Measurements from ENCODE around the gene ATRNL1.

GRCh38 chr10:115827231-115828009, 734.3 kb downstream of the ATRNL1 start:
- TF ChIP-seq POLR2A (IDR thresholded peaks at IDR 0.05; ENCODE audit: borderline replicate concordance, extremely low read depth, insufficient read depth, insufficient read length) (no peak), SIN3A (IDR thresholded peaks at IDR 0.05; ENCODE audit: low read depth) (no peak), CTCF (IDR thresholded peaks at IDR 0.05 in 2 of 3, conservative IDR thresholded peaks at IDR 0.05 in 1 of 3; ENCODE audit: borderline replicate concordance in 1 of 3, insufficient read depth in 1 of 3, low read depth in 2 of 3, low read length in 2 of 3) (no peak), POLR2AphosphoS5 (IDR thresholded peaks at IDR 0.05; ENCODE audit: low read depth, low read length) (no peak), REST (IDR thresholded peaks at IDR 0.05; ENCODE audit: low read depth) (no peak), ATF3 (IDR thresholded peaks at IDR 0.05) (no peak), SRF (IDR thresholded peaks at IDR 0.05; ENCODE audit: low read depth) (no peak), EZH2 (IDR thresholded peaks at IDR 0.05) (no peak), TCF7L2 (IDR thresholded peaks at IDR 0.05; ENCODE audit: borderline replicate concordance, extremely low read depth, insufficient read depth, insufficient read length) (no peak)
